ENCODE results near the gene ZCCHC13. TPM values are rescaled to one million over a fixed set of nuclear protein-coding genes. Genes with fewer than 3 reads are reported as not detected.

ZCCHC13 gene
- total and polyA plus RNA-seq, 9 of the 15 experiments (the other 6 are each of a cell fraction or from before 2014, with no cell fraction given), result not detected

DNA sequence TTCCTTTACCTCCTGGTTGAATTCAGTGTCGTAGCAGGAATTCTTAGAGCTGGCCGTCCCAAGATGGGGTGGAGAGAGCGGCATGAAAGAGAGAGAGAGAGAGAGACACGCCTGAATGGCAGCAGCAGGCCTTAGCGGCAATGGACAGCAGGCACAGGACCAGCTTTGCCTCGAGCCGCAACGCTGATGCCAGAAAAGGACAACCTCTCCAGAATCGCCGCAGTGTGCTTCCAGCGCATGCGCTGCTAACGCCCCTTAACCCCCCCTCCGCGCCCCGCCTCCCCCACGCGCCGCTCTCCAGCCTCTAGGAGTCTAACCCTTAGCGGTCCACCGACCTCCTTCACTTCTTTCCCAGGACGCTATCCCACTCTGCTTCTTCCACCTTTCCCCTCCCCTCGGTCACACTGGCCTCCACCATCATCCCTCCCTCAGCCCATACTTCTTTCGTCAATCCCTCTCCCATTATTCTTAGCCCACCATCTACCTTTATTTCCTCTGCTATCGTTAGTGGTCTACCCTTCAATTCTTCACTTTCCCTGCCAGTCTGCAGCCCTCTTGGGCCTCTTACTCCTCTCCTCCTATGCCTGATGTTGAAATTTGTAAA, 10.5 kb upstream of the ZCCHC13 start (continued):
- TF ChIP-seq NFIC (IDR thresholded peaks at IDR 0.05) (no peak), ZNF584 (CRISPR knock-in tag; IDR thresholded peaks at IDR 0.05; ENCODE audit: low read depth) (no peak), ZNF778 (CRISPR knock-in tag; IDR thresholded peaks at IDR 0.05) (no peak), SUPT5H (IDR thresholded peaks at IDR 0.05) (no peak), ZFP36 (IDR thresholded peaks at IDR 0.05; ENCODE audit: low read depth, low read length, partially characterized antibody) (no peak), POLR2AphosphoS5 (IDR thresholded peaks at IDR 0.05; ENCODE audit: control insufficient read depth, insufficient read depth, low read depth, low read length) (no peak), NFE2 (IDR thresholded peaks at IDR 0.05; ENCODE audit: low read depth) (no peak), NRF1 (conservative IDR thresholded peaks at IDR 0.05 in 1 of 2, IDR thresholded peaks at IDR 0.05 in 1 of 2) (peak; percentile 90 to 91), ZNF740 (CRISPR knock-in tag; IDR thresholded peaks at IDR 0.05) (no peak), ZNF740 (tag; IDR thresholded peaks at IDR 0.05) (peak in 1 of 2 experiments; percentile 70; a peak in 2 of 4 replicates), ARID3B (CRISPR knock-in tag; IDR thresholded peaks at IDR 0.05; ENCODE audit: borderline replicate concordance) (no peak)
- TF ChIP-seq, protein P1, sequence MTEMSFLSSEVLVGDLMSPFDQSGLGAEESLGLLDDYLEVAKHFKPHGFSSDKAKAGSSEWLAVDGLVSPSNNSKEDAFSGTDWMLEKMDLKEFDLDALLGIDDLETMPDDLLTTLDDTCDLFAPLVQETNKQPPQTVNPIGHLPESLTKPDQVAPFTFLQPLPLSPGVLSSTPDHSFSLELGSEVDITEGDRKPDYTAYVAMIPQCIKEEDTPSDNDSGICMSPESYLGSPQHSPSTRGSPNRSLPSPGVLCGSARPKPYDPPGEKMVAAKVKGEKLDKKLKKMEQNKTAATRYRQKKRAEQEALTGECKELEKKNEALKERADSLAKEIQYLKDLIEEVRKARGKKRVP (CRISPR knock-in tag; IDR thresholded peaks at IDR 0.05), result no peak

All from K562 (cell line).